Tibial nerve (tissue), 4 donors: ENCODE results near the gene TMEM95. TPM values are rescaled to one million over a fixed set of nuclear protein-coding genes. Genes with fewer than 3 reads are reported as not detected.
A peak's percentile ranks its signal among the peaks of the same experiment; 100 is the strongest.

Source experiments
- DNase-seq, 2 donors: peaks; one replicate each; pipeline ENCODE4 v3.0.0-alpha.2; 2019; ENCODE audit warnings: low spot score in 2 of 2
- H3K27ac ChIP-seq, 4 donors: fragments of 200-600 bp; sonication (generic) in 3 of 4; one replicate each; pipeline ENCODE4 v1.5.1; 2017 to 2019; ENCODE audit warnings: mild to moderate bottlenecking in 1 of 4
- H3K27me3 ChIP-seq, 2 donors: fragments of 200-600 bp; sonication (generic) in 1 of 2; one replicate each; pipeline versions ENCODE4 v1.5.1 to v1.6.0; 2017 to 2019
- H3K36me3 ChIP-seq, 3 donors: fragments of 200-600 bp; sonication (generic); one replicate each; pipeline ENCODE4 v1.5.1; 2018 to 2019
- H3K4me1 ChIP-seq, 4 donors: fragments of 200-600 bp; sonication (generic) in 3 of 4; one replicate each; pipeline ENCODE4 v1.5.1; 2017 to 2019
- H3K4me3 ChIP-seq, 4 donors: fragments of 200-600 bp; sonication (generic) in 3 of 4; one replicate each; pipeline ENCODE4 v1.5.1; 2017 to 2019; ENCODE audit warnings: mild to moderate bottlenecking in 1 of 4, moderate library complexity in 1 of 4
- H3K9me3 ChIP-seq, 4 donors: fragments of 200-600 bp; sonication (generic) in 3 of 4; one replicate each; pipeline ENCODE4 v1.5.1; 2017 to 2019
- CTCF ChIP-seq, 5 experiments: fragments of 200-600 bp in 3 of 5; fragments of 450-650 bp in 2 of 5; sonication (generic) in 3 of 5; IDR thresholded peaks; one replicate each; pipeline ENCODE4 v1.5.1; 2016 to 2019; ENCODE audit warnings: antibody characterized with exemption in 5 of 5, mild to moderate bottlenecking in 3 of 5, moderate library complexity in 2 of 5
- EP300 ChIP-seq, 2 donors: sonication (generic); formaldehyde crosslinking; IDR thresholded peaks; one replicate each; pipeline ENCODE4 v1.6.1; 2017; ENCODE audit warnings: antibody characterized with exemption in 2 of 2, mild to moderate bottlenecking in 1 of 2
- POLR2A ChIP-seq, 2 donors: fragments of 450-650 bp; IDR thresholded peaks; one replicate each; pipeline ENCODE4 v1.6.1; 2017; ENCODE audit warnings: antibody characterized with exemption in 2 of 2, mild to moderate bottlenecking in 2 of 2, moderate library complexity in 2 of 2
- WGBS, 2 donors: methylation state at CpG; one replicate each; pipeline ENCODE4 v1.1.5; 2018; 5-methylcytosine and 5-hydroxymethylcytosine counted together
- small RNA-seq: library from RNA; depleted of rRNA; stranded (forward); fragments of <200 nt; gene quantifications from one replicate; pipeline ENCODE3, GENCODE V24; 2016
- total RNA-seq, 4 donors: library from RNA; depleted of rRNA; stranded (reverse); fragments of >200 nt; gene quantifications; one replicate each; pipeline ENCODE4 v1.1.0, GENCODE V29; 2016

TMEM95 gene
- total RNA-seq, 4 donors from 2014 or later, result not detected

- TF ChIP-seq EP300 (IDR thresholded peaks at IDR 0.05) (no peak), POLR2A (IDR thresholded peaks at IDR 0.05) (no peak), CTCF (IDR thresholded peaks at IDR 0.05) (no peak)
- peaks cover 0 to 56% (median 21%) of the 10 kb centered on the region in 4 donors for H3K4me1 ChIP-seq
- H3K4me3 ChIP-seq, result peak overlapping the region; percentile 63 to 96 (median 70)
- H3K27me3 ChIP-seq, result no peaks in the 10 kb centered on the region
- H3K9me3 ChIP-seq, result no peaks in the 10 kb centered on the region
- H3K36me3 ChIP-seq, result peaks cover 0 to 34% (median 0%) of the 10 kb centered on the region in 3 donors
- peak in 1 of 2 donors; percentile 14 for DNase-seq
- 4 to 9% methylated on average over 29 to 36 of the region's 38 CpGs for WGBS, 2 donors
- peak overlapping the region; percentile 85 to 98 (median 94) for H3K27ac ChIP-seq
Measured at GRCh38 chr17:7405350-7406234, 50.6 kb downstream of the TMEM95 start.

GRCh38 chr17:7406235-7406825 lies 51.4 kb downstream of the TMEM95 start:
- Histone ChIP-seq H3K27me3 (no peaks in the 10 kb centered on the region), H3K4me1 (peaks cover 0 to 49% (median 21%) of the 10 kb centered on the region in 4 donors), H3K4me3 (peak overlapping the region in 1 of 4 donors; percentile 96), H3K9me3 (no peaks in the 10 kb centered on the region), H3K36me3 (peaks cover 0 to 42% (median 0%) of the 10 kb centered on the region in 3 donors), H3K27ac (peak overlapping the region in 3 of 4 donors; percentile 94 to 98 (median 95))
- 47 to 61% methylated on average over 9 to 12 of the region's 12 CpGs for WGBS, 2 donors
- DNase-seq, result no peak
- TF ChIP-seq CTCF (IDR thresholded peaks at IDR 0.05) (no peak), EP300 (IDR thresholded peaks at IDR 0.05) (no peak), POLR2A (IDR thresholded peaks at IDR 0.05) (no peak)

Small RNAs within 50 kb of the gene (small RNA-seq; reads per million reads assigned to genes)
- not detected for gene AC026954.2

Other genes starting within 250 kb of the TMEM95 start
- gene ASGR2, start 240.3 kb upstream of the TMEM95 start, total RNA-seq, result under 1 TPM in 1 of 4 donors, not detected in 3; 0.60 TPM
- gene ASGR1, start 175.8 kb upstream of the TMEM95 start, total RNA-seq, result 1 to 10 TPM in 1 of 4 donors, under 1 TPM in 2, not detected in 1; 0.21 to 1.5 (median 0.59) TPM
- gene DLG4, start 135.3 kb upstream of the TMEM95 start, total RNA-seq, result 10 to 100 TPM in 3 of 4 donors, 1 to 10 TPM in 1; 7.3 to 22.8 (median 16.1) TPM
- 100 to 1,000 TPM; 565 to 850 (median 599) TPM for gene ACADVL, start 135.2 kb upstream of the TMEM95 start, total RNA-seq
- gene DVL2, start 120.6 kb upstream of the TMEM95 start, total RNA-seq, result 10 to 100 TPM; 41.4 to 51.2 (median 46.7) TPM
- 10 to 100 TPM; 20.3 to 29.7 (median 23.3) TPM for gene PHF23, start 115.7 kb upstream of the TMEM95 start, total RNA-seq
- 100 to 1,000 TPM; 402 to 515 (median 456) TPM for gene GABARAP, start 112.7 kb upstream of the TMEM95 start, total RNA-seq
- 10 to 100 TPM; 38.5 to 82.2 (median 65.9) TPM for gene CTDNEP1, start 103.4 kb upstream of the TMEM95 start, total RNA-seq
- 10 to 100 TPM; 21.9 to 28.7 (median 25.0) TPM for gene ELP5, start 102.9 kb upstream of the TMEM95 start, total RNA-seq
- gene CLDN7, start 92.7 kb upstream of the TMEM95 start, total RNA-seq, result 1 to 10 TPM in 3 of 4 donors, not detected in 1; 2.0 to 5.9 (median 2.4) TPM
- 10 to 100 TPM in 1 of 4 donors, 1 to 10 TPM in 3; 5.2 to 20.1 (median 6.2) TPM for gene SLC2A4, start 73.4 kb upstream of the TMEM95 start, total RNA-seq
- gene YBX2, start 60.5 kb upstream of the TMEM95 start, total RNA-seq, result 1 to 10 TPM in 1 of 4 donors, under 1 TPM in 3; under 0.01 to 2.1 (median 0.52) TPM
- 100 to 1,000 TPM; 106 to 278 (median 132) TPM for gene EIF5A, start 47.5 kb upstream of the TMEM95 start, total RNA-seq
- gene GPS2, start 39.8 kb upstream of the TMEM95 start, total RNA-seq, result 100 to 1,000 TPM in 1 of 4 donors, 10 to 100 TPM in 3; 36.1 to 108 (median 57.3) TPM
- gene NEURL4, start 25.8 kb upstream of the TMEM95 start, total RNA-seq, result 10 to 100 TPM; 16.2 to 40.2 (median 27.5) TPM
- 10 to 100 TPM in 3 of 4 donors, 1 to 10 TPM in 1; 8.1 to 33.1 (median 11.2) TPM for gene ACAP1, start 18.6 kb upstream of the TMEM95 start, total RNA-seq
- 10 to 100 TPM; 25.3 to 35.4 (median 28.7) TPM for gene KCTD11, start 3.0 kb upstream of the TMEM95 start, total RNA-seq
- 1 to 10 TPM; 2.4 to 9.8 (median 6.0) TPM for gene TNK1, start 25.9 kb downstream of the TMEM95 start, total RNA-seq
- gene PLSCR3, start 39.4 kb downstream of the TMEM95 start, total RNA-seq, result 10 to 100 TPM; 28.7 to 55.5 (median 42.9) TPM
- gene TMEM256, start 48.9 kb downstream of the TMEM95 start, total RNA-seq, result 100 to 1,000 TPM in 2 of 4 donors, 10 to 100 TPM in 2; 88.3 to 121 (median 103) TPM
- gene NLGN2, start 52.7 kb downstream of the TMEM95 start, total RNA-seq, result 10 to 100 TPM; 14.4 to 32.4 (median 23.9) TPM
- gene SPEM1, start 65.2 kb downstream of the TMEM95 start, total RNA-seq, result not detected
- gene SPEM2, start 70.5 kb downstream of the TMEM95 start, total RNA-seq, result not detected
- not detected for gene SPEM3, start 73.7 kb downstream of the TMEM95 start, total RNA-seq
- 1 to 10 TPM; 1.7 to 6.6 (median 4.1) TPM for gene TMEM102, start 80.3 kb downstream of the TMEM95 start, total RNA-seq
- gene FGF11, start 84.4 kb downstream of the TMEM95 start, total RNA-seq, result 1 to 10 TPM; 1.5 to 3.3 (median 2.2) TPM
- gene CHRNB1, start 89.9 kb downstream of the TMEM95 start, total RNA-seq, result 10 to 100 TPM in 3 of 4 donors, 1 to 10 TPM in 1; 6.5 to 16.0 (median 13.5) TPM
- 10 to 100 TPM; 60.5 to 64.1 (median 63.0) TPM for gene ZBTB4, start 124.5 kb downstream of the TMEM95 start, total RNA-seq
- gene SLC35G6, start 126.3 kb downstream of the TMEM95 start, total RNA-seq, result not detected
- gene POLR2A, start 129.2 kb downstream of the TMEM95 start, total RNA-seq, result 100 to 1,000 TPM in 3 of 4 donors, 10 to 100 TPM in 1; 87.0 to 163 (median 125) TPM
- gene TNFSF12, start 193.9 kb downstream of the TMEM95 start, total RNA-seq, result 100 to 1,000 TPM in 2 of 4 donors, 10 to 100 TPM in 2; 59.4 to 109 (median 98.8) TPM
- gene TNFSF13, start 203.6 kb downstream of the TMEM95 start, total RNA-seq, result 10 to 100 TPM; 44.7 to 93.3 (median 64.7) TPM
- 10 to 100 TPM; 54.3 to 75.4 (median 59.0) TPM for gene SENP3, start 206.8 kb downstream of the TMEM95 start, total RNA-seq
- 10 to 100 TPM; 19.3 to 65.7 (median 34.2) TPM for gene CD68, start 224.5 kb downstream of the TMEM95 start, total RNA-seq
- 100 to 1,000 TPM in 1 of 4 donors, 10 to 100 TPM in 3; 58.3 to 102 (median 66.2) TPM for gene MPDU1, start 228.7 kb downstream of the TMEM95 start, total RNA-seq
- gene SOX15, start 234.9 kb downstream of the TMEM95 start, total RNA-seq, result 1 to 10 TPM; 3.1 to 6.9 (median 5.0) TPM